ENCODE data around the gene SULT4A1.

Gene SULT4A1

GRCh38 chr22:43827003-43827735, 35.1 kb downstream of the SULT4A1 start:
- no peak for DNase-seq

GRCh38 chr22:43826142-43827002, 35.9 kb downstream of the SULT4A1 start:
- peak; percentile 65 for DNase-seq

- no peak for DNase-seq
Measured at GRCh38 chr22:43825651-43826050, 36.7 kb downstream of the SULT4A1 start.

- DNase-seq: no peak
Measured at GRCh38 chr22:43824724-43825420, 37.4 kb downstream of the SULT4A1 start.

- DNase-seq: no peak
Measured at GRCh38 chr22:43823911-43824665, 38.2 kb downstream of the SULT4A1 start.

- no peak for DNase-seq
Measured at GRCh38 chr22:43823353-43823908, 38.9 kb downstream of the SULT4A1 start.

GRCh38 chr22:43821606-43822425, 40.5 kb downstream of the SULT4A1 start:
- no peak for DNase-seq

GRCh38 chr22:43820651-43821305, 41.5 kb downstream of the SULT4A1 start:
- DNase-seq: no peak

- DNase-seq: no peak
Measured at GRCh38 chr22:43819931-43820640, 42.2 kb downstream of the SULT4A1 start.

GRCh38 chr22:43819421-43819921, 42.8 kb downstream of the SULT4A1 start:
- no peak for DNase-seq

GRCh38 chr22:43818981-43819380, 43.3 kb downstream of the SULT4A1 start:
- DNase-seq: no peak

GRCh38 chr22:43817402-43817801, 44.9 kb downstream of the SULT4A1 start:
- no peak for DNase-seq

- no peak for DNase-seq
Measured at GRCh38 chr22:43814264-43814663, 48.0 kb downstream of the SULT4A1 start.

- no peak for DNase-seq
Measured at GRCh38 chr22:43812890-43813289, 49.4 kb downstream of the SULT4A1 start.

GRCh38 chr22:43812149-43812842, 50.0 kb downstream of the SULT4A1 start, which contains the start of gene EFCAB6:
Gene EFCAB6, minus strand, starts transcription at chr22:43812305. Its CDS starts 29,987 bp downstream, at chr22:43782318.
- DNase-seq: peak; percentile 94

- DNase-seq: no peak
Measured at GRCh38 chr22:43811777-43812148, 50.5 kb downstream of the SULT4A1 start.

- no peak for DNase-seq
Measured at GRCh38 chr22:43802897-43803495, 59.3 kb downstream of the SULT4A1 start.

- no peak for DNase-seq
Measured at GRCh38 chr22:43800970-43801369, 61.3 kb downstream of the SULT4A1 start.

GRCh38 chr22:43798492-43798891, 63.8 kb downstream of the SULT4A1 start:
- DNase-seq: no peak

All from left hindlimb (tissue), 1 donor.